ENCODE measurements around the gene KCNE4.
A peak's percentile ranks its signal among the peaks of the same experiment; 100 is the strongest.

The KCNE4 gene

GRCh38 chr2:223041527-223042109 lies 10.4 kb upstream of the KCNE4 start:
- no peak for DNase-seq

- DNase-seq = no peak
Measured at GRCh38 chr2:223042284-223042683, 9.7 kb upstream of the KCNE4 start.

GRCh38 chr2:223042704-223043118 lies 9.3 kb upstream of the KCNE4 start:
- no peak for DNase-seq

- no peak for DNase-seq
Measured at GRCh38 chr2:223043164-223043941, 8.6 kb upstream of the KCNE4 start.

DNA sequence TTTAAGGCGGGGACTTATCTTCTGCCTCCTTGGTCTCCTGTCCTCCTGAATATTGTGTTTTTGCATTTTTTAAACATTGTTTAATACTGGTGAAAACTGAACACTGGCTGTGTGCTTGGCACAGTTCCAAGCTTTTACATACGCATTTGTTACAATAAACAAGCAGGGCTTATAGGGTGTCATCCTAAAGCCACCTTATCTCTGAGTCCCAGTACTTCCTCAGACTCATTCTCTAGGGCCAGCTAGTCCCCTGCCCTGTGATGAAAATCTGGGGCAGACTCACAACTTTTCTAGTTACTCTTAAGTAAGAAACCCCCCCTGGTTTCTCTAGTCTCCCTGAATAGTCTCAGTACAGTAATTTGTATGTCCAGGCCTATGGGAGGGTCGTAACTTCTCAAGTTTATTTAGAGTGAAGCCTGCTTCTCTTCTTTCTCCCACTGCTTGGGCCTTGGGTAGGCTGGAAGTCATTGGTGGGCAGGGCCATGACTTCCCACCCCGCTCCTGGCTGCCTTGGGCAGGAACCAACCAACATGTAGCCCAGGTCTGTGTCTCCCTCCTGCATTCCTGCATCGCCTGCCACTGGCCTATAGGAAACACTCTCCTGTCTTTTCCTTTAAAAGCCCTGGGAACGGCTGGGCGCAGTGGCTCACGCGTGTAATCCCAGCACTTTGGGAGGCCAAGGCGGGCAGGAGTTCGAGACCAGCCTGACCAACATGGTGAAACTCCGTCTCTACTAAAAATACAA lies 7.7 kb upstream of the KCNE4 start:
- no peak for DNase-seq

GRCh38 chr2:223044916-223045700 lies 6.9 kb upstream of the KCNE4 start:
- DNase-seq = no peak

DNA sequence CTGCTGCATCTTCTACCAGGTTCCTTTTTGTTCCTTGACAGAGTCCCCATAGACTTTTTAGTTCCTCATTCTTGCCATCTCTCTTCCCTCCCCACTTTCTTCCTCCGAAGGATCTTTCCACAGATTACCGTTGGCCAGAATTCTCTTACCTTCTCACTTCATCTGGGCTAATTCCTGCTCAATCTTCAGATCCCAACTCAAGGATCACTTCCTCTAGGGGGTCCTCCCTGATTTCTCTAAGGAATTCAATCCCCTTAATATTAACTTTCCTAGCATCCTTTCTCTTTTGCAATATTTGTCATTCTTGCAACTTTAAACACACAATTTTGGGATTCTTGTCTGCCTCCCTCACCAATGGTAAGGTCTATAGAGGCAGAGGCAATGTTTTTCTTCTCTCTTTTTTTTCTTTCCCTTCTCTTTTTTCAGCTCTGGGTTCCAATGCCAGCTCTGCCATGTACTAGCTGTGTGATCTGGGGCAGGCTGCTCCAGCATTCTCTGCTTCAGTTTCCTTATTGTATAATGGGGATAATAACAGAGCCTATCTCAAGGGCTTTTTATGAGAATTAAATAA lies 5.4 kb upstream of the KCNE4 start:
- no peak for DNase-seq

GRCh38 chr2:223047260-223047761 lies 4.7 kb upstream of the KCNE4 start:
- no peak for DNase-seq

- DNase-seq = no peak
Measured at GRCh38 chr2:223048519-223048918, 3.5 kb upstream of the KCNE4 start.

DNA sequence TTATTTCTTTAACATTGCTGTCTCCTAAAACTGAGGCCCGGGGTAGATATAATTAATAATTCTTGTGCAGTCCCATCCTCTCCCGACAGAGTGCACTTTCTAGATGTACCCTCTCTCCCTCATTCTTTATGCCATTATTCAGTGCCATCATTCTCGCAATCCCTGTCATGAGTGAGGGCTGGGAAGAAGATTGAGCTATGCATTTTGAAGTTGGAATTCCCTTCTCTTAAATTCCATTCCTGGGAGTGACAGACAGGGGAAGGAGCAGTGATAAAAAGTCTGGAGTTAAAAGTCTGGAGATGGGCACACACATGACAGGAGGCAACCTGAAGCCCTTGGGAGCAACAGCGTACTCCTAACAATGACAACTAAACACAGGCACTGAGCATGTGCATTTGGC lies 2.6 kb upstream of the KCNE4 start:
- no peak for DNase-seq

DNA sequence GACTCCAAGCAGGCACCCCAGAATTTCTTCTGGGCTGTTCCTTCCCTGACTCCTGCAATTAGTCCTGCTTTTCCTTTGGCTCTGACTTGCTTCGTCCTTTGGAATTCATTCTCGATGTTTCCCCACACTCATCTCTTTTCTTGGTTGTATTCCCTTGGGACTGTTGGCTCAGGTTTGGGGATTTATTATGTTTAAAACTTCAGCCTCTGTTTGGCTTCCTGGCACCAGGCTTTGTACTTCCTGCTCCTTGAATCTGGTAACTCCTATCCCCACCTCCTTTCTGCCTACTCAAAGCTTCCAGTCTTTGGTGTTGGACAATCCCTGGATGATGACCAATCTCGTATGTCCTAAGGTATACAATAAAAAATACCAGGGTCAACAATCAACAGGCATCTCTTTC lies 1.8 kb upstream of the KCNE4 start:
- no peak for DNase-seq

DNA sequence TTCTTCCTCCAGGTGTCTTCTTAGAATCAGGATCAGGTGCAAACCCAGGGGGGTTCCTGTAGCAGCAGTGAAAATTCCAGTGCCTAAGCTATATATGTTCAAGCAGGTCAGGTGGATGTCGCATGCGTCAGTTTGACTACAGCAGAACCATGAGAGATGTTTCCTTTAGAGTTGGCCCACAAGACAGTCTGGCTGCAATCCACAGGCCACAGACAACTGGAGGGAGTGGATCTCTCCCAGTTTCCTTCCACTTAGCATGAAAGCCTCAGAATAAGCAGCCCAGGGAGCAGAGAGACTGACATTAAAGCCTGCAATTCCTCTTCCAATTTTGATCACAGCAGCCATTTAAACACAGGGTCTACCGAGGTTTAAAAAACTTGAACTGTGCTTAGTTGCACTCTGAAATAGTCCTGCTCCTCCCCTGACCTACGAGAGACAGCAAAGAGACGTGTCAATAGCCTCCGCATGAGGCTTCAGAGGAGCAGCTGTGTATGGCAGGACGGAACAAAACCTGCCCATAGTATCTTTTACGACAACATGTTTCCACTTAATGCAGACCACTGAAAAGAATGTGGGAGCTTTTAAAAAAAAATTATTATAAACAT lies 988 bp upstream of the KCNE4 start:
- no peak for DNase-seq

DNA sequence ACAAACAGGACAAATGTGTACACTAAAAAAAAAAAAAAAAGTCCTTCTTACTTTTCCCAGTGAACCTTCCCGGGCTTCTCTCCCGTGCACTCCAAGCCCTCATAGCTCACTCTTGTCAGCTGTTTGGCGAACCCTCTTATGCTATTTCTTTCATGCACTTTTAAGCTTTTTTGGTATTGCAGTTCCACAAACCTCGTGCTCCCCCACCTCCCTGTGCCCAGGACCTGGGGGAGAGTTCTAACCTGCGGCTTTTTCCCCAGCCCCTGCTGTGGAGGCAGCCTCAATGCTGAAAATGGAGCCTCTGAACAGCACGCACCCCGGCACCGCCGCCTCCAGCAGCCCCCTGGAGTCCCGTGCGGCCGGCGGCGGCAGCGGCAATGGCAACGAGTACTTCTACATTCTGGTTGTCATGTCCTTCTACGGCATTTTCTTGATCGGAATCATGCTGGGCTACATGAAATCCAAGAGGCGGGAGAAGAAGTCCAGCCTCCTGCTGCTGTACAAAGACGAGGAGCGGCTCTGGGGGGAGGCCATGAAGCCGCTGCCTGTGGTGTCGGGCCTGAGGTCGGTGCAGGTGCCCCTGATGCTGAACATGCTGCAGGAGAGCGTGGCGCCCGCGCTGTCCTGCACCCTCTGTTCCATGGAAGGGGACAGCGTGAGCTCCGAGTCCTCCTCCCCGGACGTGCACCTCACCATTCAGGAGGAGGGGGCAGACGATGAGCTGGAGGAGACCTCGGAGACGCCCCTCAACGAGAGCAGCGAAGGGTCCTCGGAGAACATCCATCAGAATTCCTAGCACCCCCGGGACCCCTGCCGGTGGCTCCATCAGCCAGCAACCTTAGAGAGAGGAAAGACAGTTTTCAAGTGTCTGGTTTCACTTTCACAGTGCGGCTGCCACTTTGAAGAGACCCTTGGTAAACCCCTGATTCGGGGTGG lies 826 bp downstream of the KCNE4 start:
- no peak for DNase-seq

GRCh38 chr2:223053484-223054192 lies 1.6 kb downstream of the KCNE4 start:
- no peak for DNase-seq

DNA sequence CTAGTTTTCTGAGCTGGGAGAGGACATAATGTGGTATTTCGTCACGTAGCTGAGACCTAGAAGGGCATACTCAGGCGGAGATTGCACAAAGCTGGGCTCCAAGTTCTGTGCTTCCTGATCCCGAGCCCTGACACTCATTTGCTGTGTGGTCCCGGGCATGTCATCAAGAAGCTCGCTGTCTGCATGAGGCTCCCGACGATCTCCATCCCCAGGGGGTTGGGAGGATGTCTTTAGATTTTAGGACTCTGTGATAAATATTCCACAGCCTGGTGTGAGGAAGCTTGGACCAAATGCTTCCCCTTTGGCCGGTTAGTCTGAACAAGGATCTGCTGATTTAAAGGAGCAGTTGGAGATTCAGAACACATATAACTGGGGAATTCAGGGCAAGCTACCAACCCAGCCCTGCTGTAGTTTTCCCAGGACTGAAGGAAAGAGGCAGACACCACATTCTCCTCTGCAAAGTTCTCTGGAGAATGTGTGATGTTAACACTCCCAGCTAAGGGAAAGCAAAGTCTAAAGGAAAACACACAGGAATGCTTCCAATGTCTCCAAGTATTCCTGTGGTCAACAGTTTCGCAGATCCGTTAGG lies 2.3 kb downstream of the KCNE4 start:
- no peak for DNase-seq

DNA sequence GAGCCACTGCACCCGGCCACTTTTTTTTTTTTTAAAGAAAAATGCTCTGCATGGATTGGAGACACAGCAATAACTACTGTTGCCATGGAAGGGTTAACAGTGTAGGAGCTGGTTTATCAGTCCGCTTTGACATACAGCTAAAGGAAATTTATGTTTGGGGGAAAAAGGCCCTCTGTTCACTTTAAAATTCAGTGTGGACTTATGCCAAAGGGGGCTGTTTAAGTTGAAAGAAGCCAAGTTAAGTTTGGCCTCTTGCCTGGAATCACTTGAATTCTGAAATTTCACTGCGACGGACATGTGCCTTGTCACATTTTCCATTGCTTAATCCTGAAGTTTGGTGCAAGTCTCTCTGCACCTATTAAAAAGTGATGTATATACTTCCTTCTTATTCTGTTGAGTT lies 3.1 kb downstream of the KCNE4 start:
- DNase-seq = peak; percentile 66

DNA sequence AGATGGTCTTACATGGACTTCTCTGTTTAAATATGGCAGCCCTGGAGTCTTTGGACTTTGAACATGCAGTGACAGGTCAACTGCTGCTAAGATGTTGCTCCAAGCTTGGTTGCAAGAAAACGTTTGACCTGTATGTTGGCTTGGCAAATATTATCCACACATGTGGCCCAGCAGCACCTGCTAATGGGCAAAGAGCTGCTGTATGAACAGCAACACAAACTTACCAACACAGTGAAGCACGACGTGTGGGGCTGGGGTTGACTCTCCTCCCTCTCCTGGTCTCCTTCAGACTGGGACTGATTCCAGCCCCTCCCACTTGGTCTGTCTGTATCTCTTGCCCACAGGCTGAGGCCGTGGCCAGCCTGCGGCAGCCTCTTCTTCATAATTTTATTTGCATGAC lies 3.8 kb downstream of the KCNE4 start:
- DNase-seq = peak; percentile 31

GRCh38 chr2:223056701-223057418 lies 4.9 kb downstream of the KCNE4 start:
- DNase-seq = peak; percentile 15

GRCh38 chr2:223057569-223057968 lies 5.6 kb downstream of the KCNE4 start:
- DNase-seq = no peak
